ENCODE measurements around the gene CBLN1. TPM values are rescaled to one million over a fixed set of nuclear protein-coding genes. Genes with fewer than 3 reads are reported as not detected.
A peak's percentile ranks its signal among the peaks of the same experiment; 100 is the strongest.

The CBLN1 gene
- total and polyA plus RNA-seq, 9 of the 15 experiments (the other 6 are each of a cell fraction or from before 2014, with no cell fraction given) = not detected

DNA sequence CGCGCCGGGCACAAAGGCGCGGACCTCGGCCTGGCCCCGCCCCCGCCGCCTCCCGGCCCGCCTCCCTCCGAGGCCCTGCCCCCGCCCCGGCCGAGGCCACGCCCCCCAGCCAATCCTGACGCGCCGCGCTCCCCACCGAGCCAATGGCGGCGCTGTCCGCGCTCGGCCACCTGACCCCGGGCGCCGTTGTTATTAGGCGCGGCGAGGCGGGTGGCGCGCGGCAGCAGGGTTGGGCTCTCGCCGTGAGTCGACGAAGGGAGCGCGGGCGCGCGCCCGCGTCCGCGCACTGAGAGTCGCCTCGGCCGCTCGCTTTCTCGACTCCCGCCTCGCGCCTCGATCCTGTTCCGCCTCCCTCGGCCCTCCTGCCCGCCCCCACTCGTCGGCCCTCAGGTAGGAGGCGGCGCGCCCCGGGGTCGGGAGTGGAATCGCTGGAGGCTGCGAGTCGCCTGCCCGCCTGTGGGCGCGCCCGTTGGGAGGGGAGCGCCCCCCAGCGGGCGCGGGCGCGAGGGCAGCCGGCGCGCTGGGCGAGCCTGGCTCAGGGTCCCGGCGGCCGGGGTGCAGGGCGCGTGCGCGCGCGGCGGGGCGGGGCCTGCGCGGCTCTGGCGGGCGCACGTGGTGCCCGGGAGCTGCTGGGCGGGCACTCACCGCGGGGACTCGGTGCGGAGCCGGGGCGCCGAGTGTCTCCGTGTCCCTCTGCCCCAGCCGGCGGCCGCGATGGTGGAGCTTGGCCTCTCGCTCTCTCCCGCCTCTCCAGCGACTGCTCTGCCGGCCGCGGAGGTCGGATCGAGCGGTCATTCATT lies 405 bp upstream of the CBLN1 start (continued):
- TF ChIP-seq, protein P1, sequence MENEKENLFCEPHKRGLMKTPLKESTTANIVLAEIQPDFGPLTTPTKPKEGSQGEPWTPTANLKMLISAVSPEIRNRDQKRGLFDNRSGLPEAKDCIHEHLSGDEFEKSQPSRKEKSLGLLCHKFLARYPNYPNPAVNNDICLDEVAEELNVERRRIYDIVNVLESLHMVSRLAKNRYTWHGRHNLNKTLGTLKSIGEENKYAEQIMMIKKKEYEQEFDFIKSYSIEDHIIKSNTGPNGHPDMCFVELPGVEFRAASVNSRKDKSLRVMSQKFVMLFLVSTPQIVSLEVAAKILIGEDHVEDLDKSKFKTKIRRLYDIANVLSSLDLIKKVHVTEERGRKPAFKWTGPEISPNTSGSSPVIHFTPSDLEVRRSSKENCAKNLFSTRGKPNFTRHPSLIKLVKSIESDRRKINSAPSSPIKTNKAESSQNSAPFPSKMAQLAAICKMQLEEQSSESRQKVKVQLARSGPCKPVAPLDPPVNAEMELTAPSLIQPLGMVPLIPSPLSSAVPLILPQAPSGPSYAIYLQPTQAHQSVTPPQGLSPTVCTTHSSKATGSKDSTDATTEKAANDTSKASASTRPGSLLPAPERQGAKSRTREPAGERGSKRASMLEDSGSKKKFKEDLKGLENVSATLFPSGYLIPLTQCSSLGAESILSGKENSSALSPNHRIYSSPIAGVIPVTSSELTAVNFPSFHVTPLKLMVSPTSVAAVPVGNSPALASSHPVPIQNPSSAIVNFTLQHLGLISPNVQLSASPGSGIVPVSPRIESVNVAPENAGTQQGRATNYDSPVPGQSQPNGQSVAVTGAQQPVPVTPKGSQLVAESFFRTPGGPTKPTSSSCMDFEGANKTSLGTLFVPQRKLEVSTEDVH (IDR thresholded peaks at IDR 0.05; ENCODE audit: low read depth, partially characterized antibody) = no peak
- TF ChIP-seq, protein P2, sequence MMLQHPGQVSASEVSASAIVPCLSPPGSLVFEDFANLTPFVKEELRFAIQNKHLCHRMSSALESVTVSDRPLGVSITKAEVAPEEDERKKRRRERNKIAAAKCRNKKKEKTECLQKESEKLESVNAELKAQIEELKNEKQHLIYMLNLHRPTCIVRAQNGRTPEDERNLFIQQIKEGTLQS (IDR thresholded peaks at IDR 0.05) = no peak
- TF ChIP-seq, protein P2 (CRISPR knock-in tag; conservative IDR thresholded peaks at IDR 0.05) = no peak
- TF ChIP-seq KDM2B (CRISPR knock-in tag; IDR thresholded peaks at IDR 0.05) (no peak), ZNF133 (CRISPR knock-in tag; IDR thresholded peaks at IDR 0.05) (no peak), SMARCA5 (IDR thresholded peaks at IDR 0.05) (no peak), MYBL2 (IDR thresholded peaks at IDR 0.05; ENCODE audit: low read depth) (no peak), MYBL2 (CRISPR knock-in tag; IDR thresholded peaks at IDR 0.05; ENCODE audit: borderline replicate concordance) (no peak), NR3C1 (CRISPR knock-in tag; IDR thresholded peaks at IDR 0.05) (no peak), BCOR (IDR thresholded peaks at IDR 0.05) (no peak), DPF2 (IDR thresholded peaks at IDR 0.05) (no peak), HNRNPK (IDR thresholded peaks at IDR 0.05; ENCODE audit: low read depth, low read length, poor library complexity, severe bottlenecking) (no peak), SNIP1 (IDR thresholded peaks at IDR 0.05; ENCODE audit: low read depth) (no peak), ELF1 (tag; IDR thresholded peaks at IDR 0.05) (no peak), RB1 (IDR thresholded peaks at IDR 0.05; ENCODE audit: low read depth) (peak; percentile 92; the same call in 1 of the 2 replicates), HDAC2 (IDR thresholded peaks at IDR 0.05) (no peak), GABPB2 (CRISPR knock-in tag; conservative IDR thresholded peaks at IDR 0.05) (no peak), SNRNP70 (optimal IDR thresholded peaks at IDR 0.05; ENCODE audit: low read depth, low read length) (no peak), ZZZ3 (IDR thresholded peaks at IDR 0.05) (no peak), WHSC1 (IDR thresholded peaks at IDR 0.05; ENCODE audit: low read length) (no peak), FUS (optimal IDR thresholded peaks at IDR 0.05; ENCODE audit: low read depth, low read length) (no peak), KLF10 (CRISPR knock-in tag; IDR thresholded peaks at IDR 0.05) (no peak), KDM1A (IDR thresholded peaks at IDR 0.05) (no peak), MYC (IDR thresholded peaks at IDR 0.05; ENCODE audit: low read depth, low read length) (peak; percentile 55), MYC (CRISPR knock-in tag; IDR thresholded peaks at IDR 0.05; ENCODE audit: borderline replicate concordance, low read depth) (no peak), ARHGAP35 (IDR thresholded peaks at IDR 0.05; ENCODE audit: partially characterized antibody) (no peak), RBM39 (optimal IDR thresholded peaks at IDR 0.05; ENCODE audit: low read depth, low read length) (no peak), NRF1 (conservative IDR thresholded peaks at IDR 0.05 in 1 of 2, IDR thresholded peaks at IDR 0.05 in 1 of 2) (peak in 1 of 2 experiments; percentile 77; a peak in 3 of 4 replicates), SPI1 (IDR thresholded peaks at IDR 0.05; ENCODE audit: borderline replicate concordance, low read depth, low read length) (no peak), STAT5B (CRISPR knock-in tag; IDR thresholded peaks at IDR 0.05) (no peak), TAL1 (IDR thresholded peaks at IDR 0.05) (no peak)
